ENCODE results near the gene NOSIP. TPM values are rescaled to one million over a fixed set of nuclear protein-coding genes. Genes with fewer than 3 reads are reported as not detected.

The NOSIP gene
- polyA plus RNA-seq, 1 of the 3 experiments (the other 2 are of a cell fraction), result 128 TPM

DNA sequence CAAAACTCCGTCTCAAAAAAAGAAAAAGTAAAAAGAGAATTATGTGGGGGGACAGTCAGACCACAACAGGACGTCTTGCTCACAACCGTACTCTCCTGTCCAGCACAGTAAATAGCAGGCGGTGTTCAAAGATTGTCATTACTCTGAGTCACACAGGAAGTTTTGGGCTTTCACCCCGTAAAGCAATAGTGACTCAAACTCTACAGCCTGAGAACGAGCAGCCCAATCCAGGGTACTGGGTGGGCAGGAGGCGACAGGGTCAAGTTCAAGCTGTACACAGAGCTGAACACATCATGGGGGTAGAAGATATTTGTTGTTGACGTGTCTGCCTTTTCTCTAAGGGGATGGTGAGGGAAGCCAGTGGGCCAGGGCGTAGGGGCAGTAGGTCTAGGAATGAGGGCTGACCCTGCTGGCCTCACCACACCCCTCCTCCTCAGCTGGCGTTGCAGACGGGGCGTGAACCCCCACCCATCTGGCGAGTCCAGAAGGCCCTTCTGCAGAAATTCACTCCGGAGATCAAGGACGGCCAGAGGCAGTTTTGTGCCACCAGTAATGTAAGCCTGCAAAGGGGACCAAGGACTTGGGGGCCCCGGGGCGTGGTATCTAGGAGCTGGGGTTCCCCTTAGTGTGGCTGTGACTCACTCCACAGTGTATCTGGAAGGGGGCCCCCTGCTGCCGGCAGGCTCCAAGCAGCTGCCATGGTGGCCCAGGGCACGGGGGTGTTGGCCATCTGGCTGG is 33.9 kb upstream of the NOSIP start:
- POLR2A ChIA-PET, result no interaction called here
- TF ChIP-seq, protein P1, sequence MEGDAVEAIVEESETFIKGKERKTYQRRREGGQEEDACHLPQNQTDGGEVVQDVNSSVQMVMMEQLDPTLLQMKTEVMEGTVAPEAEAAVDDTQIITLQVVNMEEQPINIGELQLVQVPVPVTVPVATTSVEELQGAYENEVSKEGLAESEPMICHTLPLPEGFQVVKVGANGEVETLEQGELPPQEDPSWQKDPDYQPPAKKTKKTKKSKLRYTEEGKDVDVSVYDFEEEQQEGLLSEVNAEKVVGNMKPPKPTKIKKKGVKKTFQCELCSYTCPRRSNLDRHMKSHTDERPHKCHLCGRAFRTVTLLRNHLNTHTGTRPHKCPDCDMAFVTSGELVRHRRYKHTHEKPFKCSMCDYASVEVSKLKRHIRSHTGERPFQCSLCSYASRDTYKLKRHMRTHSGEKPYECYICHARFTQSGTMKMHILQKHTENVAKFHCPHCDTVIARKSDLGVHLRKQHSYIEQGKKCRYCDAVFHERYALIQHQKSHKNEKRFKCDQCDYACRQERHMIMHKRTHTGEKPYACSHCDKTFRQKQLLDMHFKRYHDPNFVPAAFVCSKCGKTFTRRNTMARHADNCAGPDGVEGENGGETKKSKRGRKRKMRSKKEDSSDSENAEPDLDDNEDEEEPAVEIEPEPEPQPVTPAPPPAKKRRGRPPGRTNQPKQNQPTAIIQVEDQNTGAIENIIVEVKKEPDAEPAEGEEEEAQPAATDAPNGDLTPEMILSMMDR (IDR thresholded peaks at IDR 0.05), result peak; percentile 12; the same call in 1 of the 2 replicates
- TF ChIP-seq JUND (IDR thresholded peaks at IDR 0.05) (0 out of 2 replicates have a peak, but pooled peaks have one; percentile 31), FOSL2 (IDR thresholded peaks at IDR 0.05; ENCODE audit: borderline replicate concordance, low read depth) (peak; percentile 63; the same call in 1 of the 2 replicates), REST (IDR thresholded peaks at IDR 0.05; ENCODE audit: low read depth, low read length) (no peak), ZBTB33 (IDR thresholded peaks at IDR 0.05; ENCODE audit: borderline replicate concordance, low read depth) (no peak), RXRA (IDR thresholded peaks at IDR 0.05; ENCODE audit: borderline replicate concordance, low read depth) (no peak)
- TF ChIP-seq, protein P2, sequence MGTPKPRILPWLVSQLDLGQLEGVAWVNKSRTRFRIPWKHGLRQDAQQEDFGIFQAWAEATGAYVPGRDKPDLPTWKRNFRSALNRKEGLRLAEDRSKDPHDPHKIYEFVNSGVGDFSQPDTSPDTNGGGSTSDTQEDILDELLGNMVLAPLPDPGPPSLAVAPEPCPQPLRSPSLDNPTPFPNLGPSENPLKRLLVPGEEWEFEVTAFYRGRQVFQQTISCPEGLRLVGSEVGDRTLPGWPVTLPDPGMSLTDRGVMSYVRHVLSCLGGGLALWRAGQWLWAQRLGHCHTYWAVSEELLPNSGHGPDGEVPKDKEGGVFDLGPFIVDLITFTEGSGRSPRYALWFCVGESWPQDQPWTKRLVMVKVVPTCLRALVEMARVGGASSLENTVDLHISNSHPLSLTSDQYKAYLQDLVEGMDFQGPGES (IDR thresholded peaks at IDR 0.05; ENCODE audit: low read depth, low read length), result no peak
- peaks cover 15% of the 10 kb centered on the region for H3F3A ChIP-seq (replicated peaks; ENCODE audit: insufficient read depth)
- peaks cover 17 to 45% of the 10 kb centered on the region in 2 experiments for H3K36me3 ChIP-seq (replicated peaks in 1 of 2; ENCODE audit: control insufficient read depth in 1 of 2, insufficient read depth in 2 of 2, low read length in 1 of 2)
- no peak overlapping the region for H3K4me3 ChIP-seq (ENCODE audit: low read depth in 2 of 2, low read length in 1 of 2)
- H3K27me3 ChIP-seq (ENCODE audit: insufficient read depth), result no peaks in the 10 kb centered on the region
- H3K9ac ChIP-seq, result peak overlapping the region; percentile 37; the same call in 1 of the 2 replicates
- DNase-seq, result no peak
- peaks cover 0 to 14% of the 10 kb centered on the region in 2 experiments; a peak in 3 of 4 replicates for H3K4me1 ChIP-seq (ENCODE audit: control insufficient read depth in 1 of 2, insufficient read depth in 2 of 2, low read depth in 1 of 2, low read length in 1 of 2)
- H3K4me2 ChIP-seq, result peak overlapping the region; percentile 65
- no peaks in the 10 kb centered on the region for H3K9me3 ChIP-seq
- WGBS (ENCODE audit: low lambda C conversion rate), result 45% methylated on average over 12 of the region's 19 CpGs
- CTCF ChIA-PET, result interaction anchor here (1.2 kb wide), 2 partner anchors 21 to 44 kb away, joined by 3 read pairs; no protein-coding TSS in a partner anchor
- no peak overlapping the region for H2AFZ ChIP-seq (ENCODE audit: low read depth)
- H3K9me2 ChIP-seq, result no peaks in the 10 kb centered on the region
- peaks cover 77% of the 10 kb centered on the region for H3K79me2 ChIP-seq (ENCODE audit: insufficient read depth)
- peaks cover 46% of the 10 kb centered on the region for H4K20me1 ChIP-seq (ENCODE audit: insufficient read depth)
- H3K27ac ChIP-seq (ENCODE audit: low read depth in 2 of 2, low read length in 1 of 2), result peak overlapping the region in 1 of 2 experiments; percentile 74; a peak in 2 of 4 replicates
